SK-N-SH treated with all-trans-retinoic acid at 6 μM for 48 hours (cell line): ENCODE data around the gene SNTB2.

Source experiments
- ARNTL ChIP-seq: fragments of 450-650 bp; formaldehyde crosslinking; IDR thresholded peaks from 2 replicates; pipeline ENCODE4 v1.5.0; 2020; ENCODE audit warnings: low read depth, mild to moderate bottlenecking, moderate library complexity, borderline replicate concordance
- CSRNP3 ChIP-seq: fragments of 250-450 bp; sonication (Bioruptor Pico); IDR thresholded peaks from 2 replicates; pipeline ENCODE4 v1.5.1; 2021; ENCODE audit warnings: mild to moderate bottlenecking, moderate library complexity
- ISL1 ChIP-seq: fragments of 250-450 bp; sonication (Bioruptor Pico); IDR thresholded peaks from 2 replicates; pipeline ENCODE4 v2.1.2; 2022; ENCODE audit warnings: mild to moderate bottlenecking, moderate library complexity
- OSR1 ChIP-seq: fragments of 250-450 bp; sonication (Bioruptor Pico); IDR thresholded peaks from 2 replicates; pipeline ENCODE4 v1.8.0; 2022; ENCODE audit warnings: moderate library complexity, mild to moderate bottlenecking, inconsistent platforms
- PATZ1 ChIP-seq: fragments of 250-450 bp; sonication (Bioruptor Pico); IDR thresholded peaks from 2 replicates; pipeline ENCODE4 v1.8.0; 2020; ENCODE audit warnings: mild to moderate bottlenecking, moderate library complexity, borderline replicate concordance
- RARB ChIP-seq: fragments of 250-450 bp; sonication (Bioruptor Pico); IDR thresholded peaks from 2 replicates; pipeline ENCODE4 v1.8.0; 2021; ENCODE audit warnings: mild to moderate bottlenecking, moderate library complexity
- SNAI2 ChIP-seq: fragments of 250-450 bp; sonication (Bioruptor Pico); IDR thresholded peaks from 2 replicates; pipeline ENCODE4 v1.5.0; 2020; ENCODE audit warnings: mild to moderate bottlenecking, moderate library complexity
- ZFP3 ChIP-seq: fragments of 250-450 bp; sonication (Bioruptor Pico); IDR thresholded peaks from 2 replicates; pipeline ENCODE4 v1.5.0; 2020; ENCODE audit warnings: mild to moderate bottlenecking, moderate library complexity
- ZFP30 ChIP-seq: fragments of 450-650 bp; formaldehyde crosslinking; IDR thresholded peaks from 2 replicates; pipeline ENCODE4 v1.5.0; 2022; ENCODE audit warnings: mild to moderate bottlenecking, moderate library complexity
- ZNF70 ChIP-seq: fragments of 450-650 bp; formaldehyde crosslinking; IDR thresholded peaks from 2 replicates; pipeline ENCODE4 v1.5.0; 2020; ENCODE audit warnings: mild to moderate bottlenecking, moderate library complexity
- ZNF8 ChIP-seq: fragments of 450-650 bp; formaldehyde crosslinking; IDR thresholded peaks from 2 replicates; pipeline ENCODE4 v1.5.0; 2020; ENCODE audit warnings: mild to moderate bottlenecking, moderate library complexity

- TF ChIP-seq RARB (no peak), PATZ1 (CRISPR knock-in tag) (no peak), OSR1 (CRISPR knock-in tag) (no peak), ZFP30 (CRISPR knock-in tag) (no peak), CSRNP3 (CRISPR knock-in tag) (no peak), ZFP3 (CRISPR knock-in tag) (no peak), ISL1 (CRISPR knock-in tag) (no peak), ZNF8 (CRISPR knock-in tag) (no peak), ARNTL (CRISPR knock-in tag) (no peak), ZNF70 (CRISPR knock-in tag) (no peak), SNAI2 (CRISPR knock-in tag) (no peak)
Observed at GRCh38 chr16:69327585-69328310, 140.8 kb downstream of the SNTB2 start.
